ENCODE measurements around the gene DNAL4. TPM values are rescaled to one million over a fixed set of nuclear protein-coding genes. Genes with fewer than 3 reads are reported as not detected.

DNAL4 gene
- polyA plus RNA-seq, 1 donor (not counting 4 experiments of a cell fraction or from before 2014, with no cell fraction given): 11.4 TPM

- Histone ChIP-seq H3K4me2 (ENCODE audit: control insufficient read depth, extremely low read depth, insufficient read depth, low read depth, low read length) (no peak overlapping the region), H3K79me2 (ENCODE audit: control insufficient read depth, insufficient read depth, low read length) (no peaks in the 10 kb centered on the region), H4K20me1 (ENCODE audit: control insufficient read depth, extremely low read depth, insufficient read depth, low read length) (no peaks in the 10 kb centered on the region), H3K36me3 (ENCODE audit: control insufficient read depth in 2 of 2, extremely low read depth in 1 of 2, insufficient read depth in 2 of 2, low read length in 2 of 2) (no peaks in the 10 kb centered on the region), H3K27ac (ENCODE audit: control insufficient read depth, insufficient read depth, low read length) (no peak overlapping the region), H3K4me1 (ENCODE audit: control insufficient read depth, extremely low read depth, insufficient read depth, low read length) (peaks cover 8% of the 10 kb centered on the region), H3K4me3 (ENCODE audit: control insufficient read depth in 2 of 3, extremely low read depth in 1 of 3, insufficient read depth in 2 of 3, low read depth in 1 of 3, low read length in 3 of 3) (no peak overlapping the region), H3K27me3 (ENCODE audit: control insufficient read depth, extremely low read depth, insufficient read depth, low read length) (peaks cover 3% of the 10 kb centered on the region), H3K9me1 (ENCODE audit: control insufficient read depth, extremely low read depth, insufficient read depth, low read length) (no peaks in the 10 kb centered on the region), H2AFZ (ENCODE audit: control insufficient read depth, low read length) (no peak overlapping the region), H3K9me3 (ENCODE audit: control insufficient read depth, low read depth, low read length) (no peaks in the 10 kb centered on the region), H3K9ac (ENCODE audit: control insufficient read depth, extremely low read depth, insufficient read depth, low read length) (no peak overlapping the region)
- TF ChIP-seq EZH2 (IDR thresholded peaks at IDR 0.05; ENCODE audit: low read length) (no peak), CTCF (optimal IDR thresholded peaks at IDR 0.05 in 1 of 3, IDR thresholded peaks at IDR 0.05 in 1 of 3, conservative IDR thresholded peaks at IDR 0.05 in 1 of 3; ENCODE audit: extremely low read depth in 1 of 3, insufficient read depth in 2 of 3, low read length in 3 of 3) (no peak)
- DNase-seq (ENCODE audit: low read depth, low spot score) (no peak), FAIRE-seq (no peak)
- dilution Hi-C loops (cut with MboI; ENCODE audit: extremely low pct_ligation_motif_present, low sequenced_read_pairs): no loop called here
Observed at GRCh38 chr22:38760477-38761201, 33.3 kb downstream of the DNAL4 start.

GRCh38 chr22:38759005-38759404 is 34.9 kb downstream of the DNAL4 start:
- no peak for DNase-seq (ENCODE audit: low read depth, low spot score)
- no peak overlapping the region for H3K27ac ChIP-seq (ENCODE audit: control insufficient read depth, insufficient read depth, low read length)
- peaks cover 20% of the 10 kb centered on the region for H3K4me1 ChIP-seq (ENCODE audit: control insufficient read depth, extremely low read depth, insufficient read depth, low read length)
- no peaks in the 10 kb centered on the region for H3K9me1 ChIP-seq (ENCODE audit: control insufficient read depth, extremely low read depth, insufficient read depth, low read length)
- no peaks in the 10 kb centered on the region for H4K20me1 ChIP-seq (ENCODE audit: control insufficient read depth, extremely low read depth, insufficient read depth, low read length)
- no peak for FAIRE-seq
- TF ChIP-seq CTCF (optimal IDR thresholded peaks at IDR 0.05 in 1 of 3, IDR thresholded peaks at IDR 0.05 in 1 of 3, conservative IDR thresholded peaks at IDR 0.05 in 1 of 3; ENCODE audit: extremely low read depth in 1 of 3, insufficient read depth in 2 of 3, low read length in 3 of 3) (no peak), EZH2 (IDR thresholded peaks at IDR 0.05; ENCODE audit: low read length) (no peak)
- dilution Hi-C loops (cut with MboI; ENCODE audit: extremely low pct_ligation_motif_present, low sequenced_read_pairs): no loop called here
- H3K36me3 ChIP-seq (ENCODE audit: control insufficient read depth in 2 of 2, extremely low read depth in 1 of 2, insufficient read depth in 2 of 2, low read length in 2 of 2): no peaks in the 10 kb centered on the region
- H2AFZ ChIP-seq (ENCODE audit: control insufficient read depth, low read length): no peak overlapping the region
- no peak overlapping the region for H3K9ac ChIP-seq (ENCODE audit: control insufficient read depth, extremely low read depth, insufficient read depth, low read length)
- H3K79me2 ChIP-seq (ENCODE audit: control insufficient read depth, insufficient read depth, low read length): no peaks in the 10 kb centered on the region
- no peaks in the 10 kb centered on the region for H3K27me3 ChIP-seq (ENCODE audit: control insufficient read depth, extremely low read depth, insufficient read depth, low read length)
- no peak overlapping the region for H3K4me3 ChIP-seq (ENCODE audit: control insufficient read depth in 2 of 3, extremely low read depth in 1 of 3, insufficient read depth in 2 of 3, low read depth in 1 of 3, low read length in 3 of 3)
- H3K4me2 ChIP-seq (ENCODE audit: control insufficient read depth, extremely low read depth, insufficient read depth, low read depth, low read length): no peak overlapping the region
- H3K9me3 ChIP-seq (ENCODE audit: control insufficient read depth, low read depth, low read length): no peaks in the 10 kb centered on the region

Data from keratinocyte (primary cell).